Endothelial cell of umbilical vein (primary cell): ENCODE results near the gene RARA. TPM values are rescaled to one million over a fixed set of nuclear protein-coding genes. Genes with fewer than 3 reads are reported as not detected.

Source experiments
- BruUV-seq: library from RNA; stranded (reverse); fragments of 400-500 nt; replicated peaks from 2 replicates; lab custom pipeline; 2021; lab: Mats Ljungman, UMichigan
- CTCF ChIA-PET: fragments of 300-600, 350-600 bp; sonication (Branson Sonifier 250); formaldehyde crosslinking; loops from one replicate; lab custom pipeline; 2021; ENCODE audit warnings: antibody characterized with exemption, inconsistent platforms; lab: Charles Lee
- POLR2A ChIA-PET: fragments of 300-600, 350-600 bp; sonication (Branson Sonifier 250); formaldehyde crosslinking; loops from one replicate; lab custom pipeline; 2021; ENCODE audit warnings: antibody characterized with exemption, inconsistent platforms; lab: Charles Lee
- DNase-seq: peaks from one replicate; pipeline ENCODE4 v3.0.0-alpha.2; 2011; ENCODE audit warnings: low read depth, low spot score
- FAIRE-seq: peaks from 2 replicates; lab custom pipeline; 2011; peaks lifted over from hg19 to GRCh38; lab: Jason Lieb, UNC
- H2AFZ ChIP-seq: 2 replicates; pipeline ENCODE4 v1.6.0; 2012; ENCODE audit warnings: low read depth, low read length, control low read depth, inconsistent platforms
- H3K27ac ChIP-seq: 2 replicates; pipeline ENCODE4 v1.5.1; 2011; ENCODE audit warnings: low read depth, mild to moderate bottlenecking, control low read depth, low read length, moderate library complexity; ENCODE audit not compliant: insufficient read depth
- H3K27me3 ChIP-seq, 2 experiments: 2 replicates each; pipeline versions ENCODE4 v1.6.0 to v1.6.1; 2011; ENCODE audit warnings: low read length in 2 of 2, mixed read lengths in 1 of 2; ENCODE audit not compliant: control insufficient read depth in 2 of 2, insufficient read depth in 2 of 2
- H3K36me3 ChIP-seq, 2 experiments: 2 replicates in 1 of 2; 3 replicates in 1 of 2; pipeline ENCODE4 v1.5.1; 2011; ENCODE audit warnings: low read length in 2 of 2, mild to moderate bottlenecking in 1 of 2, moderate library complexity in 1 of 2; ENCODE audit not compliant: control insufficient read depth in 2 of 2, insufficient read depth in 2 of 2; ENCODE audit errors: extremely low read depth in 1 of 2
- H3K4me1 ChIP-seq: 3 replicates; pipeline ENCODE4 v1.5.1; 2011; ENCODE audit warnings: mild to moderate bottlenecking, low read length; ENCODE audit not compliant: control insufficient read depth, insufficient read depth; ENCODE audit errors: extremely low read depth
- H3K4me2 ChIP-seq: 2 replicates; pipeline ENCODE4 v1.6.1; 2011; ENCODE audit warnings: low read length, control low read depth, mixed read lengths; ENCODE audit not compliant: insufficient read depth
- H3K4me3 ChIP-seq, 3 experiments: fragments of 200-600 bp in 1 of 3; sonication (generic), shearing (Covaris generic) in 1 of 3; replicated peaks in 1 of 3; 2 replicates each; pipeline ENCODE4 v1.5.1; 2011 to 2016; ENCODE audit warnings: control low read depth in 3 of 3, low read length in 3 of 3, mild to moderate bottlenecking in 2 of 3, inconsistent platforms in 1 of 3, low read depth in 1 of 3, moderate library complexity in 1 of 3; ENCODE audit not compliant: insufficient read depth in 1 of 3
- H3K79me2 ChIP-seq: 2 replicates; pipeline ENCODE4 v1.6.0; 2012; ENCODE audit warnings: low read length, inconsistent platforms; ENCODE audit not compliant: control insufficient read depth, insufficient read depth
- H3K9ac ChIP-seq: replicated peaks from 2 replicates; pipeline ENCODE3; 2011; ENCODE audit warnings: low read length, control low read depth; ENCODE audit not compliant: insufficient read depth; ENCODE audit errors: extremely low read depth
- H3K9me1 ChIP-seq: replicated peaks from 3 replicates; pipeline ENCODE4 v1.6.0; 2011; ENCODE audit warnings: mild to moderate bottlenecking, low read length; ENCODE audit not compliant: control insufficient read depth, insufficient read depth; ENCODE audit errors: extremely low read depth
- H3K9me3 ChIP-seq: replicated peaks from 2 replicates; pipeline ENCODE4 v1.5.1; 2012; ENCODE audit warnings: low read length, inconsistent platforms; ENCODE audit not compliant: control insufficient read depth, insufficient read depth
- H4K20me1 ChIP-seq: replicated peaks from 2 replicates; pipeline ENCODE3; 2011; ENCODE audit warnings: mild to moderate bottlenecking, low read length; ENCODE audit not compliant: control insufficient read depth, insufficient read depth; ENCODE audit errors: extremely low read depth
- EZH2 ChIP-seq: IDR thresholded peaks from 2 replicates; pipeline ENCODE4 v1.6.1; 2012; ENCODE audit warnings: borderline replicate concordance, low read depth, mild to moderate bottlenecking, moderate library complexity, low read length, inconsistent platforms; ENCODE audit not compliant: severe bottlenecking
- GATA2 ChIP-seq: IDR thresholded peaks from 2 replicates; pipeline ENCODE4 v1.7.0; 2011; ENCODE audit warnings: low read depth, mild to moderate bottlenecking, moderate library complexity, mixed read lengths, low read length; ENCODE audit not compliant: insufficient read length, insufficient read depth
- JUN ChIP-seq: IDR thresholded peaks from 2 replicates; pipeline ENCODE4 v1.6.1; 2011; ENCODE audit warnings: borderline replicate concordance, low read depth; ENCODE audit not compliant: insufficient read length, insufficient read depth
- MYC ChIP-seq: IDR thresholded peaks from one replicate; pipeline ENCODE4 v1.6.1; 2011; ENCODE audit warnings: mild to moderate bottlenecking, low read depth, low read length
- POLR2A ChIP-seq: IDR thresholded peaks from 2 replicates; pipeline ENCODE4 v1.6.1; 2012; ENCODE audit warnings: low read depth, mild to moderate bottlenecking, control low read depth, low read length
- dilution Hi-C: fragments of 300-500 bp; cut with MboI; formaldehyde crosslinking; loops from one replicate; pipeline ENCODE4 v1.15.0; 2019; ENCODE audit warnings: low sequenced_read_pairs; ENCODE audit not compliant: extremely low pct_ligation_motif_present
- intact Hi-C: fragments of 100-400 bp; cut with micrococcal nuclease; formaldehyde crosslinking; loops from one replicate; pipeline ENCODE4 v1.10.0; 2022
- polyA plus RNA-seq, 4 experiments: library from polyadenylated mRNA; depleted of rRNA in 3 of 4; stranded (reverse) in 3 of 4; unstranded in 1 of 4; fragments of >200 nt; gene quantifications; 2 replicates each; pipeline versions ENCODE4 v1.2.1 to v1.2.3, GENCODE V29; 2011 to 2012; ENCODE audit warnings: missing spikeins in 1 of 4
- total RNA-seq: library from RNA; stranded (reverse); gene quantifications from 2 replicates; pipeline ENCODE4 v1.2.3, GENCODE V29; 2021

The RARA gene
- total and polyA plus RNA-seq, 2 donors (not counting 3 experiments of a cell fraction or from before 2014, with no cell fraction given) = 11.9 to 37.8 TPM

- H2AFZ ChIP-seq = no peak overlapping the region
- DNase-seq (no peak), FAIRE-seq (no peak)
- intact Hi-C loops (no loop called here), dilution Hi-C loops (no loop called here)
- ChIA-PET CTCF (interaction anchor here (2.1 to 18.3 kb wide), 5 partner anchors 54 to 199 kb away, joined by 5 to 530 read pairs (median 41); partner anchors contain the start of gene RARA), POLR2A (no interaction called here)
- no TSS peak for BruUV-seq
- H3K36me3 ChIP-seq = peaks cover 3 to 11% of the 10 kb centered on the region in 2 experiments
- no peak overlapping the region for H3K9ac ChIP-seq
- H3K27ac ChIP-seq = no peak overlapping the region
- H3K79me2 ChIP-seq = no peaks in the 10 kb centered on the region
- H3K27me3 ChIP-seq = no peaks in the 10 kb centered on the region
- H4K20me1 ChIP-seq = no peaks in the 10 kb centered on the region
- no peaks in the 10 kb centered on the region for H3K9me1 ChIP-seq
- TF ChIP-seq EZH2 (no peak), POLR2A (no peak)
- peaks cover 11% of the 10 kb centered on the region for H3K4me1 ChIP-seq
- H3K4me3 ChIP-seq = no peak overlapping the region
- H3K9me3 ChIP-seq = no peaks in the 10 kb centered on the region
- H3K4me2 ChIP-seq = no peak overlapping the region
These were observed 51.1 kb downstream of the RARA start for GRCh38 chr17:40360091-40360490.

- Histone ChIP-seq H3K27me3 (no peaks in the 10 kb centered on the region), H3K9me1 (no peaks in the 10 kb centered on the region), H2AFZ (no peak overlapping the region), H3K9me3 (no peaks in the 10 kb centered on the region), H3K9ac (no peak overlapping the region), H3K4me3 (no peak overlapping the region), H3K36me3 (peaks cover 0 to 2% of the 10 kb centered on the region in 2 experiments), H3K4me2 (no peak overlapping the region), H3K4me1 (peaks cover 7% of the 10 kb centered on the region), H4K20me1 (no peaks in the 10 kb centered on the region), H3K27ac (no peak overlapping the region), H3K79me2 (no peaks in the 10 kb centered on the region)
- POLR2A ChIA-PET = no interaction called here
- dilution Hi-C loops (no loop called here), intact Hi-C loops (no loop called here)
- no peak for DNase-seq
- CTCF ChIA-PET = interaction anchor here (1.6 to 18.3 kb wide), 9 partner anchors 14 to 198 kb away, joined by 4 to 530 read pairs (median 8); partner anchors contain the start of genes RARA and TOP2A
- no TSS peak for BruUV-seq
- no peak for FAIRE-seq
- TF ChIP-seq POLR2A = no peak
- no peak for TF ChIP-seq EZH2
- no peak for TF ChIP-seq GATA2
- TF ChIP-seq MYC = no peak
- no peak for TF ChIP-seq JUN
These were observed 52.3 kb downstream of the RARA start for GRCh38 chr17:40361063-40361924.
